Stimulated activated CD8-positive, alpha-beta memory T cell treated with anti-CD3 and anti-CD28 coated beads, Interleukin-15, amount 100 ng/mL, for 24 hours (primary cell): ENCODE data around the gene ARL1.
"Not testable (repeated sequence)": the region's sequence is repeated elsewhere in the genome, so short reads cannot be mapped to it uniquely, and the experiment has no call there.

ENCODE experiments used
- DNase-seq: peaks from one replicate; pipeline ENCODE4 v3.0.0-alpha.2; 2020; ENCODE audit warnings: low read depth

Gene ARL1

DNA sequence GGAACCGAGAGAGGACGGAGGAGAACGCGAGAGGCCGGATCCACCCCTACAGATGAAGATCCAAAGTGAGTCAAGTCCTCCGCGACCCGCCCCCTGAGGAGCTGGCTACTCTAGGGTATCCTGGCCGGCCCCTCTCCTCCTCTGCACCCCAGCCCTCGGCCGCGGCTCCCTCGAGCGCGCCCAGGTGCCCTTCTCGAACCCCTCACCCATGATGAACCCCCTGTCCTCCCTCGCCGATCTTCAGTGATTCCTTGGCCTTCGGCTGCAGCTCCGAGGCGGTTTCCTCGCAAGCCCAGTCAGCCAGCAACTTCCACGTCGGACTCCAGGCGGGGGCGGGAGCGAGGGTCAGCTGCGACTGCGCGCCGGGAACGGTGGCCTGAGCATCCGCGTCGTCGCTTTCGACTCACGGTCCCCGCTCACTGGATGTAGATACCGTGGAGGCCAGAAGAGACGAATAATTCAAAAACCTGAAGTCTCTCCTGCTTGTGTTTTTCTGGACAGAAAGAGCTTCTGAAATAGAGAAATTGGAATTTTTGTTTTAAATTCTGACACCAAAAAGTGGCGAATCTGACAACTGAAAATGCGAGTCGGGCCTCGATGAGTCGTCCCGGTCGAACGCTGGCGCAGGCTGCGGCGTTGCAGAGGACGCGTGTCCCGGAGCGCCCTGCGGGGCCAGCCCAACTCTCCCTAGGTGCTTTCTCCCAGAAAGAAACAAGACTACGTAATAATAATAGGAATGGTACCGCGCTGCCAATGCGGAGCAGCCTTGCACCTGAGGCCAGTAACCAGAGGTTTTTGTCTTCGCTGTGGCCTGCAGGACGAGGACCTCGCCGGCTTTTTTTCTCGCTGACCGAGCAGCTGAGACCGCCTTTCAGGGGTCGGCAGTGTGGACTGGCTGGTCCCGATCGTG is at the start of gene ARL1:
Gene ARL1 (minus strand): TSS at position 337 of the 910 bp plus-strand sequence. CDS start 127 bp downstream, at position 210.
- peak; percentile 64 for DNase-seq

DNA sequence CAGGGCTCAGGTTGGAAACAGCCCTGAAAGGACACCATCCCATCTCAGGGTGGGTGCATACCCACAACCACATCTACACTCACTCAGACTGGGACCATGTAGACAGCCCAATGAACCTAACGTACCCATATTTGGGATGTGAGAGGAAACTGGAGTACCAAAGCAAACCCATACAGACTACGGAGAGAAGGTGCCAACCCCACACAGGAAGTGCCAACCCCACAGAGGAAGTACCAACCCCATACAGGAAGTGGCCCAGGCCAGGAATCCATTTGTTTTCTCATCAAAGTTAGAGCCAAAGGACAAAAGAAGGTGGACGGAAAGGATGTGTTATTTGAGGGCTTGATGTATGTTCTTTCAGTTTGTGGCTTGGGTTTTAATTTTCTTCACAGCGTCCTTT is 48.1 kb upstream of the ARL1 start:
- DNase-seq: peak; percentile 3

DNA sequence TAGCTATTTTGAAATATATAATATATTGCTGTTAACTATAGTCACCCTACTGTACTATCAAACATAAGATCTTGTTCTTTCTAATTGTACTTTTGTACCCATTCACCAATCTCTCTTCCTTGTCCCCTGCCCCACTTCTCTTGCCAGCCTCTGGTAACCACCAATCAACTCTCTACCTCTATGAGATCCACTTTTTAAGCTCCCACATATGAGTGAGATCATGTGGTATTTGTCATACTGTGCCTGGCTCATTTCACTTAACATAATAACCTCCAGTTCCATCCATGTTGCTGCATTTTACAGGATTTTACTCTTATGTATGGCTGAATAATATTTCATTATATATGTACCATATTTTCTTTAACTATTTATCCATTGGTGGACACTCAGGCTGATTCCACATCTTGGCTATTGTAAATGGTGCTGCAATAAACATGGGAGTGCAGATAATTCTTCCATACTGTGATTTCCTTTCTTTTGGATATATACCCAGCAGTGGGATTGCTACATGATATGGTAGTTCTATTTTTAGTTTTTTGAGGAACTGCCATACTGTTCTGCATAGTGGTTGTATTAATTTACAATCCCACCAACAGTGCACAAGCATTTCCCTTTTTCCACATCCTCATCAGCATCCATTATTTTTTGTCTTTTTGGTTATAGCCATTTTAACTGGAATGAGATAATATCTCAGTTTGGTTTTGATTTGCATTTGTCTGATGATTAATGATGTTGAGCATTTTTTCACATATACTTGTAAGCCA is 34.1 kb upstream of the ARL1 start:
- no peak for DNase-seq

DNA sequence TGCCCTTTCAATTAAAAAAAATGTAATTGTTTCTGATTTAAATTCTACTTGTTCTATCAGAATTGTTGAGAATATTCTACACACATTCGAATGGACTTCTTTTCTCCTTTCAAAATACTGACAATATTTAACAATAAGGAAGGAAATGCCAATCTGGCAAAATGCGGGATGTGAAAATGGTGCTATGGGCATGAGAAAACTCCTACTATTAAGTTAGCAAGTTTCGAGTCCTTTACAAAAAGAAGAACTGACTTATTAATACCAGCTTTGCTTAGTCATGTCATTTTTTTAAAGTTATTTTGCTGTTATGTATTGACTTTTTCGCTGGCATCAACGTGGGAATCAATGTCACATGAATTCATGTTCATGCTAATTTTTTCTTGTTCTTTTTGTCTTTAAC is 31.7 kb upstream of the ARL1 start:
- DNase-seq: no peak

DNA sequence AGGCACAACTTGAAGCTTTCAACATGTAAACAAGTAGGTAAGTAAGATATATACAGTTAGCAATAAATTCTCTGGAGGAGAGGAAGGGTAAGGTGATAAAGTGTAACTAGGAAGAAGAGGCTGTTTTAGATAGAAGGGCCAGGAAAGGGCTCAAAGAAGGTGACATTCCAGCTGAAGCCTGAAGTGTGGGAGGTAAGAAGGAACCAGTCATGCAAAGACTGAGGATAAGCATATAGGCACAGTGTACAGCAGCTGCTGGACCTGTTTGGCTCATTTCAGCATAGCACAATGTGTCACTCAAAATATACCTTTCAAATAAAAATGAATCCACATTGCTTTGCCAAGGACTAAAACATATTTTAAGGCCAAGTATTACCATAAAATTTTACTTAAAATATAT is 28.6 kb upstream of the ARL1 start:
- no peak for DNase-seq

DNA sequence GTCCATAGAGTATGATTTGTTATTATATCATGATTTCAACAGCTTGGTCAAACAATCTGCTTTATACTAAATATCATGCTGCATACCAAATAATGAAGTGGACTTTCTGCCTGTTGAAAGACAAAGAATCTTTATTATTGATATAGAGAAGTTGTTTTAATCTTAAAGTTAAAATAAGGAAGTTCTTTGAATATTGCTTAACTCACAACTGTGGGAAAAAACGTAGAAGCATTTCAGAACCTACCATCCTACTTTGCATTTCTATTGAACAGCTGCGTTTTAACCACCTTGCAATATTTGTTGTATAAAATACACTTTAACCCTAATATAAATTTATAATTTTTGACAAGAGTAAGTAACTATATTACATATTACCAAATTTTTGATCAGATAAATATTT is 22.9 kb upstream of the ARL1 start:
- DNase-seq: no peak

DNA sequence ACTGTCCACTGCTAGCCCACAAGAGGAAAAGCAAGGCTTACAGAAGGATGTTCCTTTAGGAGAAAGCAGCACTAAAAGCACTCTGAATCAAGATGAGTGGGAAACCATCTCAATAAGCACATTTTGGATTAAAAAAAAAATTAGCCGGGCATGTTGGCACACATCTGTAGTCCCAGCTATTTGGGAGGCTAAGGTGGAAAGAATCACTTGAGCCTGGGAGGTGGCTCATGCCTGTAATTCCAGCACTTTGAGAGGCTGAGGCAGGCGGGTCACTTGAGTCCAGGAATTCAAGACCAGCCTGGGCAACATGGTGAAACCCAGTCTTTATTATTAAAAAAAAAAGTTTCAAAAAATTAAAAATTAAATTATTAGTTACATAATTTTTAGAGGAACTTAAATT is 17.0 kb upstream of the ARL1 start:
- DNase-seq: no peak

DNA sequence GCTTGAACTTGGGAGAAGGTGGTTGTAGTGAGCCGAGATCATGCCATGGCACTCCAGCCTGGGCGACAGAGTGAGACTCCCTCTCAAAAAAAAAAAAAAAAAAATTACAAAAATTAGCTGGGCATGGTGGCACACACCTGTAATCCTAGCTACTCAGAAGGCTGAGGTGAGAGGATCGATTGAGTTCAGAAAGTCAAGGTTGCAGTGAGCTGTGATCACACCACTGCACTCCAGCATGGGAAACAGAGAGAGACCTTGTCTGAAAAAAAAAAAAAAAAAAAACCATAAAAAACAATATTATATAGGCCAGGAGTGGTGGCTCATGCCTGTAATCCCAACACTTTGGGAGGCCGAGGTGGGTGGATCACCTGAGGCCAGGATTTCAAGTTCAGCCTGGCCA is 14.5 kb upstream of the ARL1 start:
- DNase-seq: not testable (repeated sequence)

DNA sequence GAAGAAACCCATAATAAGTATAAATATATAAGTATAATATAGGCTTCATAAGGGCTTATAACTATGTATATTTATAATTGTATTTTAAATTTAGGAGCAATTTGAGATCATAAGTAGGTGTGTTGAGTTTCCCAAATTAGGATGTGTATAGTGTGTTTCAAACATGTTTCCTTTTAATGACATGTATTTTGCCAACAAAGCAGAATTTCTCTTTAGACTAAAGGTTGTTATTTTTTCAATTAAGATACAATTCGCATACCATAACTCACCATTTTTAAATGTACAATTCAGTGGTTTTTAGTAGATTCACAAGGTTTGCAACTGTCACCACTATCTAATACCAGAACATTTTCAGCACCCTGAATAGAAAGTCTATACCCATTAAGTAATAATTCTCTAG is 7.7 kb upstream of the ARL1 start:
- no peak for DNase-seq

DNA sequence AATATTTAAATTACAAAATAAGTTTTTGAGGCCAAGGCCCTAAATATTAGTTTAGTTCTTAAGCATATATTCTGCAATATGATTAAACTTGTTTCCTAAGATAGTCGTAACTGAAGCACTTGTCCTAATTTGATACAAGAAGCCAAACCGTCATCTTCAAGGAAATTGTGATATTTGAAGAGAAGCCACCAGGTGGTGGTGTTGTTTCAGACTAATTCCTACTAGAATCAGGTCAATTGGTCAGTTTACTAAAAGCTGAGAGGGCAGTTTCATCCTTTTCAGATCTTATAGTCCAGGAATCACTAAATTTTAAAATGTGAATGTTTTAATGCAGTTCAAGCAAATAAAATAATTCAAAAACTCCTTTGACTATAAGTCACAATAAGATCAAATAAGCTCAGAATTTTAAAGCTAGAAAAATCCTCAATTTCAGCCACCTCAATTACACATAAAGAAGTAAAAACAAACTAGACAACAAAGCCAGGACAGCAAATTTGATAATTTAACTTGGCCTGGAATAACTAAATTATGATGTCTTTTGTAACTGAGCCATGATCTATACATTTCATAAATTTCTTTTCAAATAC is 7.1 kb upstream of the ARL1 start:
- no peak for DNase-seq

DNA sequence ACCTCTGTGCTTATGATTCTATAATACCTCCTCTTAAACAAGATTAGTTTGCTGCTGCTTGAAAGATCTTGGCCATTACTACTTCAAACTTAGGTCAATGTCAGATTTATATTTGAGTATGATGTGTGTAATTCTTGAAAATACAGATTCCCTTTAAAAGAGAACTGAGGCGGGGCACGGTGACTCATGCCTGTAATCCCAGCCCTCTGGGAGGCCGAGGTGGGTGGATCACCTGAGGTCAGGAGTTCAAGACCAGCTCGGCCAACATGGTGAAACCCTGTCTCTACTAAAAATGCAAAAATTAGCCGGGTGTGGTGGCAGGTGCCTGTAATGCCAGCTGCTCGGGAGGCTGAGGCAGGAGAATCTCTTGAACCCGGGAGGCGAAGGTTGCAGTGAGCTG is 2.6 kb upstream of the ARL1 start:
- not testable (repeated sequence) for DNase-seq

DNA sequence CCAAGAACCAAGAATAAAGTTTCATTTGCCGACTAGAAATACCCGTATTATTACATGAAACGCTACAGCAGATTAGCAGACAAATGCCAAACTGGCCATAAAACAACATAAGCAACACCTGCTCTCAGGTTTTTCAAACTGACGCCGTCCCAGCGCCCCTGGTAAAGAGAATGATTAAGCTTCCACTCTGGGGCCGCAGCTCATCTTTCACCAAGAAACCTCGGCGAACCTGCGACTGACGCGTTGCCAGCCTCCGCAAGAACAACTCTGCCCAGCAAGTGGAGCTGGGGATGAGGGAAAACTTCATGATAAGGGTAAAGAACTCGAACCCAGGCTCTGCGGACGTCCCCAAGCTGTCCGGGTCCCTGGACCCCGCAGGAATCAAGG is 530 bp downstream of the ARL1 start:
- DNase-seq: no peak

DNA sequence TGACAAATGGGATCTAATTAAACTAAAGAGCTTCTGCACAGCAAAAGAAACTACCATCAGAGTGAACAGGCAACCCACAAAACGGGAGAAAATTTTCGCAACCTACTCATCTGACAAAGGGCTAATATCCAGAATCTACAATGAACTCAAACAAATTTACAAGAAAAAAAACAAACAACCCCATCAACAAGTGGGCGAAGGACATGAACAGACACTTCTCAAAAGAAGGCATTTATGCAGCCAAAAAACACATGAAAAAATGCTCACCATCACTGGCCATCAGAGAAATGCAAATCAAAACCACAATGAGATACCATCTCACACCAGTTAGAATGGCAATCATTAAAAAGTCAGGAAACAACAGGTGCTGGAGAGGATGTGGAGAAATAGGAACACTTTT is 16.4 kb downstream of the ARL1 start:
- not testable (repeated sequence) for DNase-seq

DNA sequence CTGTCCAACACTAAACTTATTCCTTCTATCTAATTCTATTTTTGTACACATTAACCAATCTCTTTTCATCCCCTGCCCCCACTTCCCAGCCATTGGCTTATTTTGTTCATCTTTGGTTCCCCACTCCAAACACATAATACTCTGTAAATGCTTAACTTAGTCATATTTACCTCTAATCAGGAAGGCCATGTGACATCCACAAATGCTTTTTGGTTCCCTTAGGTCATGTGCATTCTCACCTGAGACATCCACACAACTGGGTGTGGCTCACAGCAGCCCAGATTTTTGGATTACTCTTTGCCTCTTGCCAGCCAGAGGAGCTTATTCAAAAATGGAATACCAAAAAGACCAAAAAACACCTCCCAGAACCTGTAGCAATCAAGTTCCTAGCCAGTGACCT is 28.4 kb downstream of the ARL1 start:
- DNase-seq: no peak

DNA sequence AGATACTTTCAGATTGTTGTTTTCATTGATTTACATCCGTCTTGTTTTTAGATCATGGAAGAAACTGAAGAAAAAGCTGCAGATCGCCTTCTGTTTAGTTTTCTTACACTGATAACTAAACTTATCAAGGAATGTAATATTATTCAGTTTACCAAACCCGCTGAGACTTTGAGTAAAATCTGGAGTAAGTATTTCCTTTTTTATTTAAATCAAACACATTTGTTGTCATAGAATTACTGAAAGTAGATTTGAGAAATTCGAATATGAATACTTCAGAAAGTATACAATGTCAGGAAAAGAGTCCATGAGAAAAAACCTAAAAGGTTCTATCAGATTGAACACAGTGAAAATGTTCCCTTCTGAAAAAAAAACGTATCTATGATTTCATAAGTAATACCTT is 32.0 kb downstream of the ARL1 start:
- DNase-seq: no peak

DNA sequence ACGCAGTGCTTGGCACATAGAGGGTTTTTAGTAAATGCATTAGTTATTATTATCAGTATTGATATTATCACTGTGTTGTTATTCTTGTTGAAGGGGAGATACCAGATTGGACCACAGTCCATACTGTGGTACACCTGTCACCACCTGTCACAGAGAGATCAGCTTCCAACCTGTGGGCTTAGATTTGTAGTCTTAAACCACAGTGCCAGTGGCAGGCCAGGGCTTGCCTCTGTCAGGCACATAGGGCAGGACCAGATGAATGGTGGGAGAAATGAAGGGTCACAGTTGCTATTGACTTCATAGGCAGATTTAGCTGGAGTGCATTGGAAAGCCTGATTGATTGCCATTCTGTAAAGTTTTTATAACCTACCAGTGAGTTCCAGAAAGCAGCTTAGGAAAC is 35.1 kb downstream of the ARL1 start:
- no peak for DNase-seq

DNA sequence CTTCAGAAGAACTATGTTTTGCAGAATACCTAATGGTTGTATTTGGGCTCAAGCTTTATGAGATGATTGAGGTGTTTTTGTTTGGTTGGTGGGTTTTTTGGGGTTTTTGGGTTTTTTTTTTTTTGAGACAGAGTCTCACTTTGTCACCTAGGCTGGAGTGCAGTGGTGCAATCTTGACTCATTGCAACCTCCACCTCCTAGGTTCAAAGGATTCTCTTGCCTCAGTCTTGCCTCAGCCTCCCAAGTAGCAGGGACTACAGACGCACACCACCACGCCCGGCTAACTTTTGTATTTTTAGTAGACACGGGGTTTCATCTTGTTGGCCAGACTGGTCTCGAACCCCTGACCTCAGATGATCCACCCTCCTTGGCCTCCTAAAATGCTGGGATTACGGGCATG is 39.6 kb downstream of the ARL1 start:
- no peak for DNase-seq

DNA sequence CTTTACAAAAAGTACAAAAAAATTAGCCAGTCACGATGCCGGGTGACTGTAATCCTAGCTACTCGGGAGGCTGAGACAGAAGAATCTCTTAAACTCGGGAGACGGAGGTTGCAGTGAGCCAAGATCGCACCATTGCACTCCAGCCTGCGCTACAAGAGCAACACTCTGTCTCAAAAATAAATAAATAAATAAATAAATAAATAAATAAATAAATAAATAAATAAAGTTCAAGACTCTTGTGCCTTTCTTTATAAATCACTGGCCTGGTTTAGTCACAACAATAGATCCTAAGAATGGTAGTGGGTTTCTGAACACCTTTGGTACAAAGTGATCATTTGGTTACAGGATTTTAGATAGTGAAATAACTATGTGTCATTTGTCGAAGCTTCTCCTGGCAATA is 46.1 kb downstream of the ARL1 start:
- DNase-seq: no peak

DNA sequence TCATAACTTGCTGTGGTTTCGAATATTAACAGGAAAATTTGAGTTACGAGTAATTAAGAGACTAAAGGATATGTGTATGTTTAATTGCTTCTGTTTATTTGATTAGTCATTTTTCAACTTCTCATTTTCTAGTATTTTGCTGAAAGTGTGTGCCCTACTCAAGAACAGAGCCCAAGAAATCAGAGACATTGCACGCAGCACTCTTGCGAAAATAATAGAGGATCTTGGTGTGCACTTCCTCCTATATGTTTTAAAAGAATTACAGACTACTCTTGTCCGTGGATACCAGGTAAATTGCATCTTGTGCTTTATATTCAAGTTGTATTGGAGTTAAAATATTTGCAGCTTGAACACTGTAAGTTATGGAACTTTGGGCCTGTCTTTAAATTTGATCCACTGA is 50.8 kb downstream of the ARL1 start:
- no peak for DNase-seq

DNA sequence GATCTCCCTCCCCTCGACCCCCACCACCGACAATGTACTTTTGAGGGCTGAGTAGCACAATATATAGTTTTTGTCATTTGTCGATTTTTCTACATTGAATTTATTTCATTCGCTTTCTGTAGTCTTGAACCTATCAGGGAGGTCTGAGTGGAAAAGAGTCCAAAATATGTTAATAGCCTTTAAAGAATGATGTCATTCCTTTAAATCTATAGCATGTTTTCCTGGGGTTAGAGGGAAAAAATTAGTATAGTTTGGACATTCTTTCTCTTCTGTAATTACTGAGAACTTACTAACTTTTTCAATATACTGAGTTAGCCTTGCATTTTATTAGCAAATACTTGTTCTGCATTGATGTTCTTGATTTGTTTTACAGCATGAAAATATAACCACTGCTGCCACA is 55.9 kb downstream of the ARL1 start:
- DNase-seq: no peak

DNA sequence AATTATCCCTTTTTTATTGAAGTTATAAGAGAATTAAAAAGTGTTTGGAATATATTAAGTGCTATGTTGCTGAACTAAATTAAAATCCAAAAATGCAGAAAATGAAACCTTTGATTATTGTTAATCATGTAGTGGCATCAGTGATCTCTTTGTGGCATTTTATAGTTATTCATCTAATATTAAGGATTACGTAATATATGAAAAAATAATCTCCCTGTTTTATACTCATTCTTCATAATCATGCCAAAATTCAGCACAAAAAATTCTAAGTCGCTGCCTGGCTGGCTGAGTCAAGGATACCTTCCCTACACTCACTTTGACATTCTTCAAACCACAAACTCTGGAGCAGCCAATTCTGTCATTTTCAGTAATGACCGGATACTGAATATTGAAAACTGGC is 63.7 kb downstream of the ARL1 start:
- no peak for DNase-seq
